ENCODE measurements around the gene UTP4. TPM values are rescaled to one million over a fixed set of nuclear protein-coding genes. Genes with fewer than 3 reads are reported as not detected.

The UTP4 gene
- total RNA-seq, 4 donors from 2014 or later, result 13.3 to 22.0 (median 15.0) TPM

GRCh38 chr16:69166221-69166833 lies 33.9 kb downstream of the UTP4 start:
- no peak overlapping the region for H3K4me3 ChIP-seq (ENCODE audit: low read depth, poor library complexity, severe bottlenecking)
- intact Hi-C loops (cut with DNase I; ENCODE audit: low total_unique reads), result no loop called here
- DNase-seq (ENCODE audit: low spot score in 2 of 2), result peak in 1 of 2 donors; percentile 61
- 44 to 48% methylated on average over 8 of the region's 8 CpGs for WGBS, 2 donors
- no peak for TF ChIP-seq CTCF (IDR thresholded peaks at IDR 0.05)
- TF ChIP-seq POLR2A (IDR thresholded peaks at IDR 0.05), result no peak

GRCh38 chr16:69166946-69167930 lies 34.8 kb downstream of the UTP4 start:
- TF ChIP-seq CTCF (IDR thresholded peaks at IDR 0.05), result no peak
- TF ChIP-seq POLR2A (IDR thresholded peaks at IDR 0.05), result no peak
- no peak for DNase-seq (ENCODE audit: low spot score in 2 of 2)
- no peak overlapping the region for H3K4me3 ChIP-seq (ENCODE audit: low read depth, poor library complexity, severe bottlenecking)
- WGBS, 2 donors, result 84 to 87% methylated on average over 7 of the region's 7 CpGs
- intact Hi-C loops (cut with DNase I; ENCODE audit: low total_unique reads), result no loop called here

GRCh38 chr16:69169051-69169450 lies 36.6 kb downstream of the UTP4 start:
- TF ChIP-seq CTCF (IDR thresholded peaks at IDR 0.05) (no peak), POLR2A (IDR thresholded peaks at IDR 0.05) (no peak)
- intact Hi-C loops (cut with DNase I; ENCODE audit: low total_unique reads), result no loop called here
- WGBS, 2 donors, result 88 to 100% methylated on average over 4 of the region's 4 CpGs

GRCh38 chr16:69169607-69170352 lies 37.3 kb downstream of the UTP4 start:
- intact Hi-C loops (cut with DNase I; ENCODE audit: low total_unique reads), result no loop called here
- TF ChIP-seq CTCF (IDR thresholded peaks at IDR 0.05) (no peak), POLR2A (IDR thresholded peaks at IDR 0.05) (no peak)
- DNase-seq (ENCODE audit: low spot score in 2 of 2), result peak in 1 of 2 donors; percentile 52
- WGBS, 2 donors, result 92% methylated on average over 6 of the region's 6 CpGs
- H3K4me3 ChIP-seq (ENCODE audit: low read depth, poor library complexity, severe bottlenecking), result no peak overlapping the region

More at GRCh38 chr16:69169051-69169450, 36.6 kb downstream of the UTP4 start:
- DNase-seq (ENCODE audit: low spot score in 2 of 2), result peak in 1 of 2 donors; percentile 56
- H3K4me3 ChIP-seq (ENCODE audit: low read depth, poor library complexity, severe bottlenecking), result no peak overlapping the region

- TF ChIP-seq POLR2A (IDR thresholded peaks at IDR 0.05), result no peak
- no peak for TF ChIP-seq CTCF (IDR thresholded peaks at IDR 0.05)
- peak in 1 of 2 donors; percentile 0 for DNase-seq (ENCODE audit: low spot score in 2 of 2)
- 53 to 60% methylated on average over 6 of the region's 6 CpGs for WGBS, 2 donors
- intact Hi-C loops (cut with DNase I; ENCODE audit: low total_unique reads), result no loop called here
- no peak overlapping the region for H3K4me3 ChIP-seq (ENCODE audit: low read depth, poor library complexity, severe bottlenecking)
These were observed 39.1 kb downstream of the UTP4 start for GRCh38 chr16:69171325-69172084.

All from lower leg skin (tissue), 4 donors.